Endodermal cell (in vitro differentiated cells): ENCODE data around the gene RAI14. TPM values are rescaled to one million over a fixed set of nuclear protein-coding genes. Genes with fewer than 3 reads are reported as not detected.

ENCODE experiments used
- DNase-seq: peaks from one replicate; pipeline ENCODE4 v3.0.0-alpha.2; 2017
- H3K27ac ChIP-seq: 2 replicates; pipeline ENCODE4 v1.5.1; 2013; ENCODE audit warnings: mild to moderate bottlenecking, low read depth, low read length, moderate library complexity
- H3K27me3 ChIP-seq: 2 replicates; pipeline ENCODE4 v1.6.1; 2013; ENCODE audit warnings: mild to moderate bottlenecking, low read length, moderate library complexity; ENCODE audit not compliant: insufficient read depth, control insufficient read depth, poor library complexity, severe bottlenecking
- H3K36me3 ChIP-seq: 2 replicates; pipeline ENCODE4 v1.7.0; 2013; ENCODE audit warnings: mild to moderate bottlenecking, low read length, moderate library complexity; ENCODE audit not compliant: control insufficient read depth, insufficient read depth
- H3K4me1 ChIP-seq: one replicate; pipeline ENCODE4 v1.7.0; 2013; ENCODE audit warnings: low read length; ENCODE audit not compliant: control insufficient read depth, insufficient read depth
- H3K4me3 ChIP-seq: 2 replicates; pipeline ENCODE4 v1.5.1; 2013; ENCODE audit warnings: mild to moderate bottlenecking, low read length, moderate library complexity
- H3K9ac ChIP-seq: 2 replicates; pipeline ENCODE4 v1.6.1; 2013; ENCODE audit warnings: mild to moderate bottlenecking, low read length, moderate library complexity; ENCODE audit not compliant: poor library complexity, severe bottlenecking; ENCODE audit errors: extremely low read depth
- H3K9me3 ChIP-seq: 2 replicates; pipeline ENCODE4 v1.6.1; 2013; ENCODE audit warnings: mild to moderate bottlenecking, low read length, moderate library complexity; ENCODE audit not compliant: control insufficient read depth
- H3K27ac Mint-ChIP-seq: 2 replicates; pipeline ENCODE4 v1.8.0; 2020; ENCODE audit warnings: mixed read lengths
- H3K27me3 Mint-ChIP-seq: 2 replicates; pipeline ENCODE4 v1.8.0; 2021; ENCODE audit warnings: mild to moderate bottlenecking, mixed read lengths; ENCODE audit not compliant: insufficient read depth
- H3K36me3 Mint-ChIP-seq: 2 replicates; pipeline ENCODE4 v1.8.0; 2020; ENCODE audit warnings: low read depth, mixed read lengths
- H3K4me1 Mint-ChIP-seq: 2 replicates; pipeline ENCODE4 v1.8.0; 2020; ENCODE audit warnings: mixed read lengths
- H3K4me3 Mint-ChIP-seq: 2 replicates; pipeline ENCODE4 v1.8.0; 2020; ENCODE audit warnings: mild to moderate bottlenecking, moderate library complexity, mixed read lengths
- H3K9me3 Mint-ChIP-seq: 2 replicates; pipeline ENCODE4 v1.8.0; 2020; ENCODE audit warnings: mild to moderate bottlenecking, mixed read lengths
- WGBS, 2 experiments: methylation state at CpG; one replicate each; pipeline versions ENCODE4 v1.1.5 to v1.1.7; 2013; ENCODE audit warnings: missing lambda C conversion rate in 2 of 2, mixed read lengths in 1 of 2; ENCODE audit not compliant: insufficient coverage in 1 of 2, insufficient read length in 1 of 2; 5-methylcytosine and 5-hydroxymethylcytosine counted together
- total RNA-seq, 2 donors: library from RNA; stranded (reverse); fragmentation: NEBNext Ultra II Directional in 1 of 2; extraction: Animal tissue kit (Norgen Biotek cat#: 25700) in 1 of 2; gene quantifications; 2 replicates in 1 of 2; 3 replicates in 1 of 2; pipeline ENCODE4 v1.2.1, GENCODE V29; 2021
- TF ChIP-seq, protein P1 (sequence below): fragments of 200-600 bp; sonication (generic); conservative IDR thresholded peaks from 2 replicates; pipeline ENCODE4 v1.5.0; 2021; ENCODE audit warnings: antibody characterized with exemption, mild to moderate bottlenecking

Gene RAI14
- total RNA-seq, 2 donors from 2014 or later = 66.6 to 87.5 TPM

DNA sequence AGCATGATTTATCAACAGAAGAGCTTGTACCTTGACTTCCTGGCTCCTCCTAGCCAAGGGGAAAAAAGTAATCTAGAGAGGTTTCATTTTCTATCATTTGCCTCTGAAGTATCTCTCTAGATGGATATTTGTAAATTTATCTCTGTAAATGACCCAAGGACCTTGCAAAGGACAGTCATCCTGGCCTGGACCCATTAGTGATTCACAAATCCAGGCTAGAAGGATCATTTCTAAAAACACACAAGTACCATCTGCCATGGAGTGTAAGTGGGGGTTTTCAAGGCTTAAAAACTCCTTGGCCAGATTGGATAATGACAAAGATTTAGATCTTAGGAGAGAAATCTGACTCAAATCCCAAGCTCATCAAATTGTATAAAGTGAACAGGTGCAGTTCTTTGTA is 190.9 kb downstream of the RAI14 start:
- H3K36me3 Mint-ChIP-seq = peaks cover 4% of the 10 kb centered on the region
- no peak overlapping the region for H3K27ac ChIP-seq
- DNase-seq = no peak
- H3K36me3 ChIP-seq = no peaks in the 10 kb centered on the region
- H3K4me3 Mint-ChIP-seq = no peak overlapping the region
- H3K4me1 ChIP-seq = no peaks in the 10 kb centered on the region
- H3K27ac Mint-ChIP-seq = no peak overlapping the region
- H3K4me3 ChIP-seq = no peak overlapping the region
- H3K4me1 Mint-ChIP-seq = no peaks in the 10 kb centered on the region
- no peaks in the 10 kb centered on the region for H3K27me3 Mint-ChIP-seq
- H3K9ac ChIP-seq = no peak overlapping the region
- H3K27me3 ChIP-seq = no peaks in the 10 kb centered on the region
- H3K9me3 Mint-ChIP-seq = peaks cover 3% of the 10 kb centered on the region
- TF ChIP-seq, protein P1, sequence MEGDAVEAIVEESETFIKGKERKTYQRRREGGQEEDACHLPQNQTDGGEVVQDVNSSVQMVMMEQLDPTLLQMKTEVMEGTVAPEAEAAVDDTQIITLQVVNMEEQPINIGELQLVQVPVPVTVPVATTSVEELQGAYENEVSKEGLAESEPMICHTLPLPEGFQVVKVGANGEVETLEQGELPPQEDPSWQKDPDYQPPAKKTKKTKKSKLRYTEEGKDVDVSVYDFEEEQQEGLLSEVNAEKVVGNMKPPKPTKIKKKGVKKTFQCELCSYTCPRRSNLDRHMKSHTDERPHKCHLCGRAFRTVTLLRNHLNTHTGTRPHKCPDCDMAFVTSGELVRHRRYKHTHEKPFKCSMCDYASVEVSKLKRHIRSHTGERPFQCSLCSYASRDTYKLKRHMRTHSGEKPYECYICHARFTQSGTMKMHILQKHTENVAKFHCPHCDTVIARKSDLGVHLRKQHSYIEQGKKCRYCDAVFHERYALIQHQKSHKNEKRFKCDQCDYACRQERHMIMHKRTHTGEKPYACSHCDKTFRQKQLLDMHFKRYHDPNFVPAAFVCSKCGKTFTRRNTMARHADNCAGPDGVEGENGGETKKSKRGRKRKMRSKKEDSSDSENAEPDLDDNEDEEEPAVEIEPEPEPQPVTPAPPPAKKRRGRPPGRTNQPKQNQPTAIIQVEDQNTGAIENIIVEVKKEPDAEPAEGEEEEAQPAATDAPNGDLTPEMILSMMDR = no peak
- H3K9me3 ChIP-seq = no peaks in the 10 kb centered on the region

DNA sequence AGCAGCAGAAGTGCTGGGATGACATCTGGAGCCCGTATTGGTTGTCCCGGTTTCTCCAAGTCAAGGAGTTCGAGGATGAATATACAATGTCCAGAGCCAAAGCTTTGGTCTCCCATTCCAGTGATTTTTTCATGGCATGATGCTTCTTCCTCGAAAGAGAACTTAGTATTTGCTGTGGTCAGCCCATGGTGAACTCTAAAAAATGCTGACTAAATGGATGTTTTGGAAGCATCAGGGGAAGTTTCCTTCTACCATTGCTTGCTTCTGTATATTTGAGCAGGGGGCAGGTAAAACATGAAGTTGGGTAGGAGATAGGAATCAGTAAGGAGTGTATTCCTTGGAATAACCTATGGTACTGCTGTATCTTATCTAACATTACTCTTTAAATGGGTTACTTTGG is 191.4 kb downstream of the RAI14 start:
- Histone ChIP-seq H3K27ac (no peak overlapping the region), H3K27me3 (no peaks in the 10 kb centered on the region), H3K36me3 (no peaks in the 10 kb centered on the region), H3K9me3 (no peaks in the 10 kb centered on the region), H3K4me3 (no peak overlapping the region), H3K4me1 (no peaks in the 10 kb centered on the region), H3K9ac (no peak overlapping the region)
- H3K27me3 Mint-ChIP-seq = no peaks in the 10 kb centered on the region
- H3K27ac Mint-ChIP-seq = no peak overlapping the region
- H3K36me3 Mint-ChIP-seq = no peaks in the 10 kb centered on the region
- TF ChIP-seq, protein P1 = no peak
- H3K4me1 Mint-ChIP-seq = no peaks in the 10 kb centered on the region
- H3K4me3 Mint-ChIP-seq = no peak overlapping the region
- no peaks in the 10 kb centered on the region for H3K9me3 Mint-ChIP-seq
- 93 to 94% methylated on average over 4 of the region's 4 CpGs for WGBS, 2 experiments
- no peak for DNase-seq

DNA sequence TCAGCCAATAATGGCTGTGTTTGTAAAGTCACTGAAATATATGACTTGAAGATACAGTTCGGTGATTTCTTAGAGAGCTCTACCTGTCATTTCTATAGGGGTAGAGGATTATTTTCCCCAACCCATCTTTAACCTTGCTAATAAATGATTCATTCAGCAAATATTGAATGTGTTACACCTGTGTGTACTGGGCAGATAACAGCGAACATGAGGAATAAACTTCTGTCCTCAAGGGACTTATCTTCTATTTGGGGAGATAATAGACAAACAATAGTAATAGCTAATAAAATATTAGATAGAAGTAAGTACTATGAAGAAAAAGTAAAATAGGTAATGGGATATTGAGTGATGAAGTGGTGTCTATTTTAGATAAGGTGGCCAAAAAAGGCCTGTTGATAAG is 192.1 kb downstream of the RAI14 start:
- H3K27me3 Mint-ChIP-seq = no peaks in the 10 kb centered on the region
- H3K9me3 Mint-ChIP-seq = no peaks in the 10 kb centered on the region
- H3K4me1 ChIP-seq = no peaks in the 10 kb centered on the region
- no peaks in the 10 kb centered on the region for H3K9me3 ChIP-seq
- no peaks in the 10 kb centered on the region for H3K4me1 Mint-ChIP-seq
- H3K27ac ChIP-seq = no peak overlapping the region
- no peak overlapping the region for H3K4me3 ChIP-seq
- H3K9ac ChIP-seq = no peak overlapping the region
- TF ChIP-seq, protein P1 = no peak
- H3K27ac Mint-ChIP-seq = no peak overlapping the region
- H3K4me3 Mint-ChIP-seq = no peak overlapping the region
- no peaks in the 10 kb centered on the region for H3K27me3 ChIP-seq
- 94% methylated on average over 2 of the region's 2 CpGs; no CpG with 5 or more reads in 1 of the 2 experiments for WGBS, 2 experiments
- no peaks in the 10 kb centered on the region for H3K36me3 ChIP-seq
- H3K36me3 Mint-ChIP-seq = no peaks in the 10 kb centered on the region
- no peak for DNase-seq
